Right atrium auricular region (tissue), 2 donors: ENCODE data around the gene RTL1. TPM values are rescaled to one million over a fixed set of nuclear protein-coding genes. Genes with fewer than 3 reads are reported as not detected.
A peak's percentile ranks its signal among the peaks of the same experiment; 100 is the strongest.

Experiments used
- DNase-seq: peaks from one replicate; pipeline ENCODE4 v3.0.0-alpha.2; 2019; ENCODE audit warnings: low spot score
- H3K27ac ChIP-seq, 2 donors: fragments of 200-600 bp; sonication (generic); 1 replicate in 1 of 2; 2 replicates in 1 of 2; pipeline ENCODE4 v1.5.1; 2016 to 2019
- H3K27me3 ChIP-seq, 2 donors: fragments of 200-600 bp; sonication (generic); one replicate each; pipeline versions ENCODE4 v1.5.1 to v1.6.0; 2017 to 2019
- H3K36me3 ChIP-seq: fragments of 200-600 bp; sonication (generic); one replicate; pipeline ENCODE4 v1.5.1; 2016
- H3K4me1 ChIP-seq, 2 donors: fragments of 200-600 bp; sonication (generic); one replicate each; pipeline versions ENCODE4 v1.5.1 to v1.6.0; 2017 to 2019
- H3K4me3 ChIP-seq, 2 donors: fragments of 200-600 bp; sonication (generic); 1 replicate in 1 of 2; 2 replicates in 1 of 2; pipeline ENCODE4 v1.5.1; 2017 to 2019; ENCODE audit warnings: mild to moderate bottlenecking in 1 of 2, moderate library complexity in 1 of 2
- H3K9me3 ChIP-seq, 2 donors: fragments of 200-600 bp; sonication (generic); one replicate each; pipeline ENCODE4 v1.5.1; 2019
- total RNA-seq, 2 donors: library from RNA; depleted of rRNA; stranded (reverse); fragments of >200 nt; gene quantifications; one replicate each; pipeline ENCODE4 v1.1.0, GENCODE V29; 2016
- TF ChIP-seq, protein P1 (sequence below), 2 donors: fragments of 200-600 bp; sonication (generic); IDR thresholded peaks; one replicate each; pipeline ENCODE4 v1.5.1; 2019; ENCODE audit warnings: antibody characterized with exemption in 2 of 2

Gene RTL1
- total RNA-seq, 2 donors from 2014 or later: not detected

DNA sequence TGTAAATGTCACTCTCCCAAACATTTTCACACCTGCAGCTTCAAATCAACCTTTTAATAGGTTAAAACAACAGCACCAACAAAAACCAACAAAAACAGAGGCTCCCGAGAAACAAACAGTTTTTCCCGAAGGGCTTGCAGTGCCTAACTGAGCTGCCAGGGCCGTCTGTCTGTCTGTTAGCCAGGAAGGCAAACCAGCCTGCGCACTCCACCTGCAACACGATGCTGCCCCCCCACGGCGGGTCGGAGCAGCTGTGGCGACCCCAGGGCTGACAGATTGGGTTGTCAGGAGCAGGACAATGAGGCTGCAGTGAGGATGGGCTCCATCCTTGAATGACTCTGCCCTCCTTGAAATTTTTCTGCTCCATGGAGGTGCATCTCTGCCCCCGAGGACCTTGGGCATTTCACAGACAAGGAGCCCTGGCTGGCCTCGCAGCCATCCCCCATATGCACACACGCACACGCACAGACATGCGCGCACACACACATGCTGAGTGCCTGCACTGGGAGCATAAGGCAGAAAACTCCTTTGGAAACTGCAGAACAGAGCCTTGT lies 2.6 kb downstream of the RTL1 start:
- Histone ChIP-seq H3K9me3 (no peaks in the 10 kb centered on the region), H3K27me3 (peaks cover 0 to 5% of the 10 kb centered on the region in 2 donors), H3K27ac (no peak overlapping the region), H3K36me3 (no peaks in the 10 kb centered on the region), H3K4me1 (peaks cover 0 to 18% of the 10 kb centered on the region in 2 donors), H3K4me3 (no peak overlapping the region)
- TF ChIP-seq, protein P1, sequence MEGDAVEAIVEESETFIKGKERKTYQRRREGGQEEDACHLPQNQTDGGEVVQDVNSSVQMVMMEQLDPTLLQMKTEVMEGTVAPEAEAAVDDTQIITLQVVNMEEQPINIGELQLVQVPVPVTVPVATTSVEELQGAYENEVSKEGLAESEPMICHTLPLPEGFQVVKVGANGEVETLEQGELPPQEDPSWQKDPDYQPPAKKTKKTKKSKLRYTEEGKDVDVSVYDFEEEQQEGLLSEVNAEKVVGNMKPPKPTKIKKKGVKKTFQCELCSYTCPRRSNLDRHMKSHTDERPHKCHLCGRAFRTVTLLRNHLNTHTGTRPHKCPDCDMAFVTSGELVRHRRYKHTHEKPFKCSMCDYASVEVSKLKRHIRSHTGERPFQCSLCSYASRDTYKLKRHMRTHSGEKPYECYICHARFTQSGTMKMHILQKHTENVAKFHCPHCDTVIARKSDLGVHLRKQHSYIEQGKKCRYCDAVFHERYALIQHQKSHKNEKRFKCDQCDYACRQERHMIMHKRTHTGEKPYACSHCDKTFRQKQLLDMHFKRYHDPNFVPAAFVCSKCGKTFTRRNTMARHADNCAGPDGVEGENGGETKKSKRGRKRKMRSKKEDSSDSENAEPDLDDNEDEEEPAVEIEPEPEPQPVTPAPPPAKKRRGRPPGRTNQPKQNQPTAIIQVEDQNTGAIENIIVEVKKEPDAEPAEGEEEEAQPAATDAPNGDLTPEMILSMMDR (IDR thresholded peaks at IDR 0.05): peak in 1 of 2 donors; percentile 21
- peak; percentile 43 for DNase-seq

DNA sequence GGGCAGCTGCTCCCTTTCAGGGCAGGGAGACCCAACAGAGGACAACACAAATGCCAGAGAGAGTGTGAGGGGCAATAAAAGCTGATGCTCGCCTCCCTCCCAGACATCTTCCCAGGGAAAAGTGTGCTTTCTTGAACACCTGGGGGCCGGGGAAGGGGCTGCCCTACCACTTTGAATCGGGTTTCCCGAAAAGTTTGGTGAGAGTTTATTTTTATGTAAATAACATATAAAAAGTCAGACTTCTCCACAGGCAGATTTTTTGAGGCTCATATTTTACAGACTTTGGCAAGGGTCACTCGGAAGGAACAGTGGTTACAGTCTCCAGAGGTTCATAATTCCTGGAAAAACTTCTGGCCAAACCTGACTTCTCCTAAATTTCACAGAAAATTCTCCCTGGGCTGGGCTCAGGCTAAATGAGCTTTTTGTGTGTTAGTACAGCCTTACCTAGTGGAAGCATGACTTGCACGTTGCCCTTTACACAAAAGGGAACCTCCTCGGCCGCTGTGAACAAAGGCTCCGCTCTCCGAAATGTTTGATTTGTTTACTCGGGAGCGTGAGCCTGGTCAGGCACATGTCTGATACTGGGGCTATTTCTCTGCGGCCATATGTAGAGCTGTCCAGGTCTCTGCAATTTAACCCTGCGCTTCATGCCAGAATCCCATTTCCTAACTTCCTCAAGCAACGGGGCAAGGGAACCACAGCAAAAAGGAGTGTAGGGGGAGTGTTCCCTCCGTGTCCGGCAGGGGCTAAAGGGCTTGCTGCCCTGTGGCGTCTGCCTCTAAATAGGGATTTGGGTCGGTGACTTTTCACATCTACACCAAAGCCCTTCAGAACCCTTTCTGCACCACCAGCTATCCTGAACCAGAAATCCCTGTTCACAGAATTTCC lies 3.4 kb downstream of the RTL1 start:
- H3K4me3 ChIP-seq: no peak overlapping the region
- H3K9me3 ChIP-seq: no peaks in the 10 kb centered on the region
- no peak overlapping the region for H3K27ac ChIP-seq
- TF ChIP-seq, protein P1 (IDR thresholded peaks at IDR 0.05): no peak
- H3K27me3 ChIP-seq: peaks cover 0 to 5% of the 10 kb centered on the region in 2 donors
- peaks cover 0 to 18% of the 10 kb centered on the region in 2 donors for H3K4me1 ChIP-seq
- peak; percentile 58 for DNase-seq
- no peaks in the 10 kb centered on the region for H3K36me3 ChIP-seq

DNA sequence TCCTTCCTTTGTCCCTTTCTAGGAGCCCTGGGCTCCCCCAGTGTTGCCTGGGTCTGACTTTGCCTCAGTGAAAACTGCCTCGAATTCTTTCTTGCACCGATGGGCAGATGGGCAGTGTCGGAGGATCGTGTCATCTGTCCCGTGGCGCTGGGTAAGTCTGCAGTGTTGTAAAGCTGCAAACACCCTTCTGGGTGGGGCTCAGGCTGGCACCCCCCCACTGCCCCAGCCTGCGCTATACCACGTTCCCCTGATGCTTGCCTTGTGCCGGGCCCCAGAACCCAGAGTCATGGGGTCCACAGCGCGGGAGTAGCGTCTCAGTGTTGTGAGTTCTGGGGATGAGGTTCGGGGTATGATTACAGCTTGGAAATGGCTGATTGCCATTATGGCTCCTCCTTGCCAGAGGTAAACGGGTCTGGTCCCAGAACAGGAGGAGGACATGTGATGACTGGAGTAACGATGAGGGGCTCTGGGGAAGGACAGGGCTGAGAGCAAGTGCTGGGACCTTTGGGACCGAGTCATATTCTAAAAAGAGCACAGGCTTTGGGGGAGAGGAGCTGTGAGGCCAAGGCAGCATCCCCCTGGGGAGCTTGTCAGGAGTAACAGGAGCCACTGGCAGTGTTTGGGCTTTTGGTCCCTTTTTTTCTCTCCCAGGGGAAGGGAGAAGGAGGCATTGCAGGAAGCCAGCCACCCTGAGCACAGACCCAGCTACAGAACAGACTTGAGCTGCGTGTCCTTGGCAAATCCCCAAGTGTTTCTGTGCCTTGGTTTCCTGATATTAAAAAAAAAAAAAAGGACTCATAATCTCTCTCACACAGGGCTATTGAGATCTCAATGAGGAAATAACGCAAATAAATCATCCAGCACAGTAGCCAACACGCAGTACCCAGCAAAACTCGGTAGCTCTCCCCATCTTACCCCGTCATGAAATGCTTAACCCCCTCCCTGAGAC lies 4.3 kb downstream of the RTL1 start:
- Histone ChIP-seq H3K36me3 (no peaks in the 10 kb centered on the region), H3K4me3 (no peak overlapping the region), H3K4me1 (peaks cover 0 to 12% of the 10 kb centered on the region in 2 donors), H3K27me3 (peaks cover 0 to 1% of the 10 kb centered on the region in 2 donors), H3K9me3 (no peaks in the 10 kb centered on the region), H3K27ac (no peak overlapping the region)
- peak; percentile 57 for DNase-seq
- TF ChIP-seq, protein P1 (IDR thresholded peaks at IDR 0.05): no peak

DNA sequence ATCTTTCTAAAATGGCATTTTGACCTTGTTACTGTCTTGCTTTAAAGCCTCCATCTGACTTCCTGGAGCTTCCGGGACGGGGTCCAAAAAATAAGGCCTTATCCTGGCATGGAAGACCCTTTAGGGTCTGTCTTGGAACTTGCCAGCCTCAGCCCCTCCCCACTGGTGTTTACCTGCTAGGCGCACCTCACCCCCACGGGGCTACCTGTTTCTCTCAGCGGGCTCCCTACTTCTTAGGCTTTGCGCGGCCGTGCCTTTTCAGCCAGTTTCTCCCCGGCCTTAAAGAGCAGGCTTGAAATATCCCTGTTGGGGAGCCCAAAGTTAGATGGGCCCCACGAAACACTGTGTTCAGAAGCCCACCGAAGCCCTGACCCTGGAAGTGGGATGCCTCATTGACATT lies 5.1 kb downstream of the RTL1 start:
- H3K4me1 ChIP-seq: peaks cover 0 to 10% of the 10 kb centered on the region in 2 donors
- peak; percentile 32 for DNase-seq
- TF ChIP-seq, protein P1 (IDR thresholded peaks at IDR 0.05): no peak
- no peak overlapping the region for H3K4me3 ChIP-seq
- H3K27me3 ChIP-seq: no peaks in the 10 kb centered on the region
- H3K9me3 ChIP-seq: no peaks in the 10 kb centered on the region
- H3K27ac ChIP-seq: no peak overlapping the region
- H3K36me3 ChIP-seq: no peaks in the 10 kb centered on the region

DNA sequence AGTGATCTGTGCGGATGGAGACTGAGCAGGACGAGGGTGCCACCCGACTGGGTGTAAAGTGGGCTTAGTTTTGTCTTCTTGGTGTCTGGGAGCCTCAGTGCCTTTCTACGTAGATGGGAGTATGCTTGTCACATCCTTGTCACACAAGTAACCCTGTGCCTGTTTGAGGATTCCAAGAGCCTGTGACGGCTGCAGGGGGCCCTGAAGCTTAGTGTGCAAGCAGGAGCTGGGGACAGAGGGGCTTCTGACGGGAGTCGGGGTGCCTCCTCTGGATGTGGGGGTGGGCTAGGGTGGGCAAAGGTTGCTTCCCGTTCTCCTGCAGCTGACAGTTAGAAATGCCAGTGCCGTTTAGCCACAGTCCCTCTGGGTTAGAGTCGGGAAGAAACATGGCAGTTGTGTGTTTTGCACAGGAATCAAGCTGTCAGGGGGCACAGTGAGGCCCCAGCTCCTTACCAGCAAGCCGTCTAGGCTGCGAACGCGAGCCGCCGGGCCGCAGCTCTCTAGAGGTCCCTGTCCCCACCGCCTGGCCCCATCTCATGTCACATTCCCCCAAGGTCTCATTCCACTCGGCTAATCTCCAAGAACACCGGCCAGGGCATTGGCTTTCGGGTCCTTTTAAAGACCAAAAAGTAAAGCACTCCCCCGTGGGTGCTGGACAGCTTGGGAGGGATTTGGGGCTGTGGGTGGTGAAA lies 7.0 kb downstream of the RTL1 start:
- Histone ChIP-seq H3K27ac (no peak overlapping the region), H3K36me3 (no peaks in the 10 kb centered on the region), H3K4me1 (peaks cover 0 to 10% of the 10 kb centered on the region in 2 donors), H3K9me3 (no peaks in the 10 kb centered on the region), H3K4me3 (no peak overlapping the region), H3K27me3 (no peaks in the 10 kb centered on the region)
- peak; percentile 36 for DNase-seq
- TF ChIP-seq, protein P1 (IDR thresholded peaks at IDR 0.05): no peak
